ENCODE data around the gene RAB38.

DNA sequence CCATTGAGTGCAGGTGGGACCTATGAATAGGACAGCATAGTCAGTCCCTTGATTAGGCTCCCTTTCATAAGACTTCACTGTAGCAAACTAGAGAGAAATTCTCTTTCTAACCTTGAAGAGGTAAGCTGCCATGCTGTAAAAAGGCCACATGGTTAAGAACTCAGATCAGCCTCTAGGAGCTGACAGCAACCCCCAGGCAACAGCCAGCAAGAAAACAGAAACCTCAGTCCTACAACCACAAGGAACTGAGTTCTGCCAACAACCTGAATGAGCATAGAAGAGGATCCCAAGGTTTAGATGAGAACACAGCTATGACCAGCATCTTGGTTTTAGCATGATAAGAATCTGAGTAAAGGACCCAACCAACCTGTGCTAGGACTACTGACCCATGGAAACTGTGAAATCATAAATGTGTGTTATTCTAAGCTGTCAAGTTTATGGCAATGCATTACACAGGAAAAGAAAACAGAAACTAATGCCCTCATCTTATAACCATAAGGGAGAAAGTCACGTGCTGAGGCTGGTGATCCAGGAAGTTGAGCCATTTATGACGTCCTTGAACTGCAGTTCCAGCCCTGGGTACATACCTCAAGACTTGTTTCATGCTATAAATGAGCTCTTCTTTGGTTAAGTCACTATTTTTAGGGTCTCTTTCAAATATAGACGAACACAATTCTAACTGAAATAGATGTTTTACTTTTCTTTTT is 43.3 kb downstream of the RAB38 start:
- TF ChIP-seq, protein P1, sequence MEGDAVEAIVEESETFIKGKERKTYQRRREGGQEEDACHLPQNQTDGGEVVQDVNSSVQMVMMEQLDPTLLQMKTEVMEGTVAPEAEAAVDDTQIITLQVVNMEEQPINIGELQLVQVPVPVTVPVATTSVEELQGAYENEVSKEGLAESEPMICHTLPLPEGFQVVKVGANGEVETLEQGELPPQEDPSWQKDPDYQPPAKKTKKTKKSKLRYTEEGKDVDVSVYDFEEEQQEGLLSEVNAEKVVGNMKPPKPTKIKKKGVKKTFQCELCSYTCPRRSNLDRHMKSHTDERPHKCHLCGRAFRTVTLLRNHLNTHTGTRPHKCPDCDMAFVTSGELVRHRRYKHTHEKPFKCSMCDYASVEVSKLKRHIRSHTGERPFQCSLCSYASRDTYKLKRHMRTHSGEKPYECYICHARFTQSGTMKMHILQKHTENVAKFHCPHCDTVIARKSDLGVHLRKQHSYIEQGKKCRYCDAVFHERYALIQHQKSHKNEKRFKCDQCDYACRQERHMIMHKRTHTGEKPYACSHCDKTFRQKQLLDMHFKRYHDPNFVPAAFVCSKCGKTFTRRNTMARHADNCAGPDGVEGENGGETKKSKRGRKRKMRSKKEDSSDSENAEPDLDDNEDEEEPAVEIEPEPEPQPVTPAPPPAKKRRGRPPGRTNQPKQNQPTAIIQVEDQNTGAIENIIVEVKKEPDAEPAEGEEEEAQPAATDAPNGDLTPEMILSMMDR (IDR thresholded peaks at IDR 0.05), result no peak
- TF ChIP-seq OVOL2 (CRISPR knock-in tag; IDR thresholded peaks at IDR 0.05; ENCODE audit: borderline replicate concordance), result no peak
- no peak for TF ChIP-seq ZNF121 (CRISPR knock-in tag; IDR thresholded peaks at IDR 0.05)
- TF ChIP-seq, protein P2, sequence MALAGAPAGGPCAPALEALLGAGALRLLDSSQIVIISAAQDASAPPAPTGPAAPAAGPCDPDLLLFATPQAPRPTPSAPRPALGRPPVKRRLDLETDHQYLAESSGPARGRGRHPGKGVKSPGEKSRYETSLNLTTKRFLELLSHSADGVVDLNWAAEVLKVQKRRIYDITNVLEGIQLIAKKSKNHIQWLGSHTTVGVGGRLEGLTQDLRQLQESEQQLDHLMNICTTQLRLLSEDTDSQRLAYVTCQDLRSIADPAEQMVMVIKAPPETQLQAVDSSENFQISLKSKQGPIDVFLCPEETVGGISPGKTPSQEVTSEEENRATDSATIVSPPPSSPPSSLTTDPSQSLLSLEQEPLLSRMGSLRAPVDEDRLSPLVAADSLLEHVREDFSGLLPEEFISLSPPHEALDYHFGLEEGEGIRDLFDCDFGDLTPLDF (CRISPR knock-in tag; IDR thresholded peaks at IDR 0.05), result no peak
- TF ChIP-seq CREM (CRISPR knock-in tag; IDR thresholded peaks at IDR 0.05), result no peak
- TF ChIP-seq ZNF232 (CRISPR knock-in tag; IDR thresholded peaks at IDR 0.05), result no peak
- TF ChIP-seq, protein P3, sequence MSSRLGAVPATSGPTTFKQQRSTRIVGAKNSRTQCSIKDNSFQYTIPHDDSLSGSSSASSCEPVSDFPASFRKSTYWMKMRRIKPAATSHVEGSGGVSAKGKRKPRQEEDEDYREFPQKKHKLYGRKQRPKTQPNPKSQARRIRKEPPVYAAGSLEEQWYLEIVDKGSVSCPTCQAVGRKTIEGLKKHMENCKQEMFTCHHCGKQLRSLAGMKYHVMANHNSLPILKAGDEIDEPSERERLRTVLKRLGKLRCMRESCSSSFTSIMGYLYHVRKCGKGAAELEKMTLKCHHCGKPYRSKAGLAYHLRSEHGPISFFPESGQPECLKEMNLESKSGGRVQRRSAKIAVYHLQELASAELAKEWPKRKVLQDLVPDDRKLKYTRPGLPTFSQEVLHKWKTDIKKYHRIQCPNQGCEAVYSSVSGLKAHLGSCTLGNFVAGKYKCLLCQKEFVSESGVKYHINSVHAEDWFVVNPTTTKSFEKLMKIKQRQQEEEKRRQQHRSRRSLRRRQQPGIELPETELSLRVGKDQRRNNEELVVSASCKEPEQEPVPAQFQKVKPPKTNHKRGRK (CRISPR knock-in tag; IDR thresholded peaks at IDR 0.05; ENCODE audit: borderline replicate concordance), result no peak
- no peak for TF ChIP-seq ZNF263 (CRISPR knock-in tag; IDR thresholded peaks at IDR 0.05; ENCODE audit: low read depth)
- TF ChIP-seq GABPB1 (CRISPR knock-in tag; IDR thresholded peaks at IDR 0.05), result no peak
- TF ChIP-seq, protein P4, sequence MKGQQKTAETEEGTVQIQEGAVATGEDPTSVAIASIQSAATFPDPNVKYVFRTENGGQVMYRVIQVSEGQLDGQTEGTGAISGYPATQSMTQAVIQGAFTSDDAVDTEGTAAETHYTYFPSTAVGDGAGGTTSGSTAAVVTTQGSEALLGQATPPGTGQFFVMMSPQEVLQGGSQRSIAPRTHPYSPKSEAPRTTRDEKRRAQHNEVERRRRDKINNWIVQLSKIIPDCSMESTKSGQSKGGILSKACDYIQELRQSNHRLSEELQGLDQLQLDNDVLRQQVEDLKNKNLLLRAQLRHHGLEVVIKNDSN (CRISPR knock-in tag; IDR thresholded peaks at IDR 0.05), result no peak
- no peak for TF ChIP-seq NR3C1 (CRISPR knock-in tag; conservative IDR thresholded peaks at IDR 0.05; ENCODE audit: low read depth)

All from WTC11 (cell line).